Spinal cord (tissue), 10 donors: ENCODE data around the gene HOXC9. TPM values are rescaled to one million over a fixed set of nuclear protein-coding genes. Genes with fewer than 3 reads are reported as not detected.

Source experiments
- DNase-seq, 6 donors: peaks; one replicate each; pipeline versions ENCODE4 v3.0.0 to v3.0.0-alpha.2; 2013 to 2015; ENCODE audit warnings: low spot score in 6 of 6, low read depth in 4 of 6
- H3K27ac ChIP-seq: one replicate; pipeline ENCODE4 v1.5.1; 2013; ENCODE audit warnings: low read depth, low read length, control low read depth
- H3K27me3 ChIP-seq: one replicate; pipeline ENCODE4 v1.6.1; 2013; ENCODE audit warnings: low read length; ENCODE audit not compliant: control insufficient read depth, insufficient read depth
- H3K36me3 ChIP-seq: one replicate; pipeline ENCODE4 v1.6.1; 2013; ENCODE audit warnings: low read length; ENCODE audit not compliant: control insufficient read depth, insufficient read depth
- H3K4me1 ChIP-seq: one replicate; pipeline ENCODE4 v1.6.1; 2013; ENCODE audit warnings: low read length; ENCODE audit not compliant: control insufficient read depth, insufficient read depth
- H3K4me3 ChIP-seq: one replicate; pipeline ENCODE4 v1.5.1; 2013; ENCODE audit warnings: low read depth, low read length, control low read depth
- H3K9me3 ChIP-seq: one replicate; pipeline ENCODE4 v1.6.1; 2013; ENCODE audit warnings: low read length; ENCODE audit not compliant: control insufficient read depth, insufficient read depth
- WGBS: methylation state at CpG from one replicate; pipeline ENCODE4 v1.1.5; 2013; ENCODE audit warnings: missing lambda C conversion rate; ENCODE audit not compliant: insufficient coverage; 5-methylcytosine and 5-hydroxymethylcytosine counted together
- polyA plus RNA-seq, 2 donors: library from polyadenylated mRNA; unstranded; fragments of 120-200 nt; gene quantifications; one replicate each; pipeline ENCODE4 v1.2.1, GENCODE V29; 2013; ENCODE audit not compliant: insufficient read length in 2 of 2
- total RNA-seq, 2 donors: library from RNA; depleted of rRNA in 1 of 2; stranded (reverse); fragments of 120-200 nt in 1 of 2; fragments of >200 nt in 1 of 2; gene quantifications; one replicate each; pipeline versions ENCODE4 v1.2.3 to v1.2.4, GENCODE V29; 2013 to 2014
- donor health status: healthy.

Gene HOXC9
- total and polyA plus RNA-seq, 4 donors = 1.6 to 17.9 (median 11.3) TPM

GRCh38 chr12:54025499-54026405 is 25.8 kb downstream of the HOXC9 start:
- H3K27me3 ChIP-seq = no peaks in the 10 kb centered on the region
- 27% methylated on average over 4 of the region's 7 CpGs for WGBS
- H3K4me3 ChIP-seq = peak overlapping the region; percentile 39
- H3K9me3 ChIP-seq = no peaks in the 10 kb centered on the region
- H3K4me1 ChIP-seq = peaks cover 83% of the 10 kb centered on the region
- DNase-seq = peak in 1 of 6 donors; percentile 47
- peak overlapping the region; percentile 100 for H3K27ac ChIP-seq
- peaks cover 15% of the 10 kb centered on the region for H3K36me3 ChIP-seq

GRCh38 chr12:54026640-54027441 is 26.9 kb downstream of the HOXC9 start:
- H3K4me1 ChIP-seq = peaks cover 83% of the 10 kb centered on the region
- H3K4me3 ChIP-seq = peak overlapping the region; percentile 27
- peaks cover 25% of the 10 kb centered on the region for H3K36me3 ChIP-seq
- DNase-seq = peak in 1 of 6 donors; percentile 89
- no peaks in the 10 kb centered on the region for H3K9me3 ChIP-seq
- peak overlapping the region; percentile 100 for H3K27ac ChIP-seq
- WGBS = 29% methylated on average over 6 of the region's 22 CpGs
- peaks cover 1% of the 10 kb centered on the region for H3K27me3 ChIP-seq

- H3K4me1 ChIP-seq = peaks cover 86% of the 10 kb centered on the region
- no peaks in the 10 kb centered on the region for H3K9me3 ChIP-seq
- 67% methylated on average over 1 of the region's 3 CpGs for WGBS
- H3K27ac ChIP-seq = peak overlapping the region; percentile 100
- DNase-seq = no peak
- peak overlapping the region; percentile 16 for H3K4me3 ChIP-seq
- H3K36me3 ChIP-seq = peaks cover 25% of the 10 kb centered on the region
- H3K27me3 ChIP-seq = peaks cover 2% of the 10 kb centered on the region
Measured at GRCh38 chr12:54027442-54027786, 27.5 kb downstream of the HOXC9 start.

- H3K9me3 ChIP-seq = no peaks in the 10 kb centered on the region
- peak within 1 kb of the TSS; percentile 100 for H3K27ac ChIP-seq
- peaks cover 25% of the 10 kb centered on the region for H3K36me3 ChIP-seq
- 9% methylated on average over 31 of the region's 36 CpGs for WGBS
- H3K27me3 ChIP-seq = peaks cover 2% of the 10 kb centered on the region
- DNase-seq = peak in 2 of 6 donors; percentile 86 to 94
- H3K4me3 ChIP-seq = peak within 1 kb of the TSS; percentile 62
- peaks cover 88% of the 10 kb centered on the region for H3K4me1 ChIP-seq
Measured at GRCh38 chr12:54028314-54029201, 28.6 kb downstream of the HOXC9 start, which contains the start of gene HOXC6. Gene HOXC6 (plus strand): TSS chr12:54028440. CDS start chr12:54028522, 82 bp downstream.

GRCh38 chr12:54029529-54030441 is 29.8 kb downstream of the HOXC9 start:
- peak overlapping the region; percentile 62 for H3K4me3 ChIP-seq
- no peaks in the 10 kb centered on the region for H3K9me3 ChIP-seq
- H3K4me1 ChIP-seq = peaks cover 88% of the 10 kb centered on the region
- no peak for DNase-seq
- H3K27me3 ChIP-seq = peaks cover 2% of the 10 kb centered on the region
- H3K27ac ChIP-seq = peak overlapping the region; percentile 100
- 23% methylated on average over 43 of the region's 53 CpGs for WGBS
- peaks cover 31% of the 10 kb centered on the region for H3K36me3 ChIP-seq

- DNase-seq = no peak
- Histone ChIP-seq H3K4me3 (peak overlapping the region; percentile 39), H3K4me1 (peaks cover 92% of the 10 kb centered on the region), H3K27me3 (peaks cover 2% of the 10 kb centered on the region), H3K9me3 (no peaks in the 10 kb centered on the region), H3K27ac (peak overlapping the region; percentile 100), H3K36me3 (peaks cover 35% of the 10 kb centered on the region)
- no CpG with 5 or more reads among the region's 7 CpGs for WGBS
Measured at GRCh38 chr12:54030442-54030801, 30.5 kb downstream of the HOXC9 start.

- no peak for DNase-seq
- Histone ChIP-seq H3K4me3 (peak overlapping the region; percentile 39), H3K9me3 (no peaks in the 10 kb centered on the region), H3K4me1 (peaks cover 92% of the 10 kb centered on the region), H3K36me3 (peaks cover 37% of the 10 kb centered on the region), H3K27ac (peak overlapping the region; percentile 100), H3K27me3 (peaks cover 2% of the 10 kb centered on the region)
- WGBS = 18% methylated on average over 46 of the region's 46 CpGs
Measured at GRCh38 chr12:54030889-54031471, 31.0 kb downstream of the HOXC9 start.

GRCh38 chr12:54031480-54031879 is 31.5 kb downstream of the HOXC9 start:
- no peak for DNase-seq
- peaks cover 93% of the 10 kb centered on the region for H3K4me1 ChIP-seq
- WGBS = 73% methylated on average over 5 of the region's 16 CpGs
- no peaks in the 10 kb centered on the region for H3K9me3 ChIP-seq
- peaks cover 2% of the 10 kb centered on the region for H3K27me3 ChIP-seq
- peak overlapping the region; percentile 39 for H3K4me3 ChIP-seq
- H3K36me3 ChIP-seq = peaks cover 37% of the 10 kb centered on the region
- peak overlapping the region; percentile 100 for H3K27ac ChIP-seq
